ENCODE results near the gene HIPK4.

HIPK4 gene

GRCh38 chr19:40363069-40363468 is 26.9 kb downstream of the HIPK4 start:
- no peak for DNase-seq

- no peak for DNase-seq
These were observed 27.8 kb downstream of the HIPK4 start for GRCh38 chr19:40362160-40362559.

DNA sequence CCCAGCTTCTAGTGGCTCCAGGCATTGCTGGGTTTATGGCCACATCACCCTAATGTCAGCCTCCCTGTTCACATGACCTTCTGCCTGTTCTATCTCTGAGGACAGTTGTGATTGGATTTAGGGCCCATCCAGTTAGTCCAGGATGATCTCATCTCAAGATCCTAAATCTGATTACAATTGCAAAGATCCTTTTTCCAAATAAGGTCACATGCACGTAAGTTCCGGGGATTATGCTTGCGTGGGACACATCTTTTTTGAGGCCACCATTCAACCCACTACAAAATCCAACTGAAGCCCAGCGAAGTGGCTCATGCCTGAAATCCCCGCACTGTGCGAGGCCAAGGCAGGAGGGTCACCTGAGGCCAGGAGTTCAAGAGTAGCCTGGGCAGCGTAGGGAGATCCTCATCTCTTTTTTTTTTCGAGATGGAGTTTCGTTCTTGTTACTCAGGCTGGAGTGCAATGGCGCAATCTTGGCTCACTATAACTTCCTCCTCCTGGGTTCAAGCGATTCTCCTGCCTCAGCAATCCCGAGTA is 29.2 kb downstream of the HIPK4 start:
- no peak for DNase-seq

GRCh38 chr19:40360020-40360707 is 29.8 kb downstream of the HIPK4 start:
- DNase-seq, result no peak

- no peak for DNase-seq
These were observed 31.2 kb downstream of the HIPK4 start for GRCh38 chr19:40358773-40359172.

DNA sequence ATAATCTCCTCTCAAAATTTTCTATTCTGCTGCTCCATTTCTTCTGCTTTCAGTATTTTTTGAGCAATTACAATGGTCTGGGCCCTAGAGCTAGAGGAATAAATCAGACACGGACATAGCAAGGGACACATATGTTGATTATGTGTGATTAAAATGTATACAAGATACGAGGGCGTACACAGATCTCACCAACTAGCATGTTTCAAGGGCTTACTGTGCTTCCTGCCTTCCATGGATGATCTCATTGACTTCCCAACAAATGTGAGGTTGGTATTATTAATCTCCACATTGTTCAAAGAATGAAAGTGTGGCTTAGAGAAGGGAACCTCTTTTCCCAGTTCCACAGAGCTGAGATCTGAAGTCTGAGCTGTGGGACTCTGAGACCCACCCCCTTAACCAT is 32.3 kb downstream of the HIPK4 start:
- no peak for DNase-seq

GRCh38 chr19:40356681-40357595 is 33.0 kb downstream of the HIPK4 start:
- no peak for DNase-seq

DNA sequence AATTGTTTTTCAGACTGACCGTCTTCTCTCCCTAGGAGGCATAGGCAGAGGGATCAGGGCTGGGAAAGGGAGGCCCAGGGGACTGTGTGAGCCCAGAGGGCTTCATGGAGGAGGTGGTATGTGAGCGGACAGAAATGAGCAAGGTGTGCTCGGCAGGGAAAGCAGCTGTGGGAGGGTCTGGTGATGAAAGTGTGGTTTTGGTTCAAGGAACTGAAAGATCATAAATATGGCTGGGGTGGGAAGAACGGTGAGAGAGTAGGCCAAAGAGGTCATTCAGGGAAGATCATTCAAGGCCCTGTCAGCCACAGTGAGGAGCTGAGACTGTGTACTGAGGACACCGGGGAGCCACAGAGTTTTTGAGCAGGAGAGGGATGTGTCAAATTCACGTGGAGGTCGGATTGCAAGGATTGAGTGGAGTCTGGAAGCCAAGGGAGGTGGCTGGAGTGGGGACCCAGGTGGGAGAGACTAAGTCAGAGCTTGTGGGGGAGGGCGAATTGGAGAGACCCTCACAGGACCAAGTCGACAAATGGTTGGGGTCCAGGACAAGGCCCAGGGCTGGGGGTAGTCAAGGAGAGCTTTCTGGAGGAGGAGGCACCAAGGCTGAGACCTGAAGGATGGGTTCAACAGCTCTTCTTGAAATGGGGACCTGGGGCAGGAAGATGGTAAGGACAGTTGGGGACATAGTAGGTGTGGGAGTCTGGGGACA is 33.9 kb downstream of the HIPK4 start:
- no peak for DNase-seq

- DNase-seq, result no peak
These were observed 40.9 kb downstream of the HIPK4 start for GRCh38 chr19:40348961-40349507.

DNA sequence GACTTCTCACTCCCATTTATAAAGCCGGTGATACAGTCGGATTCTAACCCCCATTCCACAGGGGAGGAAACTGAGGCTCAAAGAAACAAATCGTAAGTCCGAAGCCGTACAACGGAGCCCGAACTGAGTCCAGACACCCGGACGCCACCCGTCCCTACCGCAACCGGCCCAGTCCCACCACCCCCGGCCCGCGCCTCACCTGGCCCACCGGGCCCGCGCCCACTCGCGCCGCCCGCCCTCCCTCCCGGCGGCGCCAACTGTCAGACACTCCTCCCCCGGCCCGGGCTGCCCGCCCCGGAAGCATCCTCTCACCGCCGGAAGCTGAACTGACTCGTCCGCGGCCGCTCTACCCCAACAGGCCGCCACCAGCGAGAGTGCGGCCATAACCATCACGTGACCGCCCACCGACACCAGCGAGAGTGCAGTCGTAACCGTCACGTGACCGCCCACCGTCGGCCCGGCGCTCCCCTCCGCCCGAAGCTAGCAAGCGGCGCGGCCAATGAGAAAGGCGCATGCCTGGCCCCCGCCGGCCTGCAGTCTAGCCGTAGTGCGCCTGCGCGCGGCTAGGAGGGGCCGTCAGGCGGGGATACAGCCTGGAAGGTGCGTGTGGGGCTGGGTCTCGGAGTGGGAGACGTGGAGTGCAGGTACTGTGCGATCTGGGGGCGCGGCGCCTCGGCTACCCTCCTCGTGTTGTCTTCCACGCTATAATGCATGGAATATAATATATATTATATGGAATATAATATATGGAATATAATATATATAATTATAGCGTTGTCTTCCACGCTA is 41.7 kb downstream of the HIPK4 start, which contains the start of the genes C19orf47 and PLD3:
C19orf47 (minus strand) TSS at position 273 of the 789 bp plus-strand sequence. CDS start 6,540 bp downstream, outside the sequence.
PLD3 (plus strand) TSS at position 571 of the 789 bp plus-strand sequence. CDS start 17,789 bp downstream, outside the sequence.
- peak; percentile 100 for DNase-seq

GRCh38 chr19:40344422-40344821 is 45.6 kb downstream of the HIPK4 start:
- DNase-seq, result no peak

DNA sequence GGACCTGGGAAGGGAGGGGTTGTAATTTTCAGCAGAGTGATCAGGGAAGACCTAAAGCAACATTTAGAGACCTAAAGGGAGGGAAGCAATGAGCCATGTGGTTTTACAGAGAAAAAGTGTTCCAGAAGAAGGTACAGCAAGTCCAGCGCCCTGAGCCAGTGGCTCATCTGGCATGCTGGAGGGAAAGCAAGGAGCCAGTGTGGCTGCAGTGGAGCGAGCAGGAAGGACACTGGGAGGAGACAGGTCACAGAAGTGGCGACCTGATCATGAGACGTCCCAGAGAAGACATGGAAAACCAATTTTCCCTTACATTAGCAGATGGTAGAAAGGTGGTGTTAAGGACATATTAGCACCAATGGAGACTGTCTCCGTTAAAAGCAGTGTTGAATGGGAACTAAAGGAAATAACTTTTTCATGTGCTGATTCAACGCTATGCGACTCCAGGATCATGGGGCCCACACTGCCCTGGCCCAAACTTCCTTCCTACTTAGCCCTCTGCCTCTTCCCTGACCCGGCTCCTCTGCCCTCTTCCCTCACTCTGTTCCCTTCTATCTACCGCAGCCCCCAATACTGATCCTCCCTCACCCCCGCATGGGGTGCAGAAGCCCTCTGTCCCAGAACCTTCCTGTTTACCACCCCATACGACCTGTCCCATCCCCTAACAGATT is 47.2 kb downstream of the HIPK4 start:
- no peak for DNase-seq

- no peak for DNase-seq
These were observed 48.1 kb downstream of the HIPK4 start for GRCh38 chr19:40341601-40342482.

GRCh38 chr19:40339018-40339728 is 50.8 kb downstream of the HIPK4 start:
- DNase-seq, result no peak

DNA sequence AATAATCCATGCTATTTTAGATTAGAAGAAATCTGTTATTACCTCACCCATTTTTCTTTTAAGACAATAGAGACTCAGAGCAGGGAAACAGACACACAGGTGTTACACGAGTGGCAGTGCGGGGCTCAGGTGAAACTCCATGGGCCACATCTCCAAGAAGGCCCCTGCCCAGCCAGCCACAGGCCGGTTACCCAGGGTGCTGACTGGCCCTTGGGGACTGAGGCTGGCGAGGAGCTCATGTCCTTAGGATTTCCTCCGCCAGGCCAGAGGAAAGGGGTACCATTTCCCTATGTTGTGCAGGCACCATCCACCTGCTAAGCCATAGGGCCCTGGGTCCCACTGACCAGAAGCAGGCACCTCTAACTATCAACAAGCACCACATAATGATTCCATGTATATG is 52.4 kb downstream of the HIPK4 start:
- no peak for DNase-seq

- DNase-seq, result no peak
These were observed 52.9 kb downstream of the HIPK4 start for GRCh38 chr19:40337107-40337506.

GRCh38 chr19:40336601-40336900 is 53.4 kb downstream of the HIPK4 start:
- no peak for DNase-seq

- peak; percentile 25 for DNase-seq
These were observed 54.0 kb downstream of the HIPK4 start for GRCh38 chr19:40335855-40336600.

DNA sequence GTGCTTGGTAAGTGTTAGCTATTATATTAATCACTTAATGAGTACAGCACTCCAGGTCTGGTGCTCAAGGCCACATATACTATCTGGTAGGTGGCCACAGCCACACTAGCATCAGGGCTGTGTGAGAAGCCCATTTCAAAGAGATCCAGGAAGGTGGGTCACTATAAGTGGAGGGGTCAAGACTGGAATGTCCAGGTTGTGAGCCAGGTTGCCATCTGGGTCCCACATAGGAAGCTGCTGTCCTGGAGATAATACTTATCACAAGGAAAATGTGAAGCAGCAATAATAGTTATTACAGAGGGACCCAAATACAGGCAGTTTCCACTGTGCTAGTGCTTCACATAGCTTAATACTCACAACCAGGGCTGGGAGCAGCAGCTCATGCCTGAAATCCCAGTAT is 54.9 kb downstream of the HIPK4 start:
- DNase-seq, result no peak
